Stomach (tissue), 9 donors: Measurements from ENCODE around the gene MRAS. TPM values are rescaled to one million over a fixed set of nuclear protein-coding genes. Genes with fewer than 3 reads are reported as not detected.

Experiments
- DNase-seq, 2 donors: peaks; one replicate each; pipeline versions ENCODE4 v3.0.0 to v3.0.0-alpha.2; 2013 to 2019
- H3K27ac ChIP-seq, 5 donors: fragments of 200-600 bp in 4 of 5; sonication (generic) in 4 of 5; one replicate each; pipeline ENCODE4 v1.5.1; 2013 to 2019; ENCODE audit warnings: mild to moderate bottlenecking in 1 of 5, moderate library complexity in 1 of 5
- H3K27me3 ChIP-seq, 3 donors: fragments of 200-600 bp; sonication (generic); one replicate each; pipeline ENCODE4 v1.5.1; 2017 to 2019; ENCODE audit warnings: mixed run types in 1 of 3
- H3K36me3 ChIP-seq, 4 donors: fragments of 200-600 bp; sonication (generic); 1 replicate in 3 of 4; 2 replicates in 1 of 4; pipeline ENCODE4 v1.5.1; 2016 to 2019
- H3K4me1 ChIP-seq, 4 donors: fragments of 200-600 bp; sonication (generic); one replicate each; pipeline ENCODE4 v1.5.1; 2016 to 2019
- H3K4me3 ChIP-seq, 4 donors: fragments of 200-600 bp; sonication (generic) in 3 of 4; one replicate each; pipeline ENCODE4 v1.5.1; 2016 to 2019; ENCODE audit warnings: mild to moderate bottlenecking in 1 of 4
- H3K9me3 ChIP-seq, 4 donors: fragments of 200-600 bp; sonication (generic); one replicate each; pipeline ENCODE4 v1.5.1; 2016 to 2019
- EP300 ChIP-seq: sonication (generic); formaldehyde crosslinking; IDR thresholded peaks from one replicate; pipeline ENCODE4 v1.6.1; 2017; ENCODE audit warnings: antibody characterized with exemption
- POLR2A ChIP-seq, 4 donors: fragments of 450-650 bp; IDR thresholded peaks; one replicate each; pipeline ENCODE4 v1.6.1; 2016; ENCODE audit warnings: antibody characterized with exemption in 4 of 4, control low read depth in 2 of 4, mild to moderate bottlenecking in 1 of 4, moderate library complexity in 1 of 4
- POLR2AphosphoS5 ChIP-seq, 3 donors: sonication (generic); formaldehyde crosslinking; IDR thresholded peaks; one replicate each; pipeline ENCODE4 v1.6.1; 2016; ENCODE audit warnings: antibody characterized with exemption in 3 of 3
- WGBS, 5 donors: extraction: QIAGEN DNeasy Blood & Tissue Kit in 3 of 5; methylation state at CpG; one replicate each; pipeline versions ENCODE4 v1.1.5 to v1.1.7; 2013 to 2018; 5-methylcytosine and 5-hydroxymethylcytosine counted together
- intact Hi-C: fragments of 100-400 bp; cut with DNase I; formaldehyde crosslinking; loops from one replicate; pipeline ENCODE4 v1.15.1; 2023; ENCODE audit warnings: low total_unique reads
- polyA plus RNA-seq, 3 donors: library from polyadenylated mRNA; stranded (reverse); fragments of 200-250 nt; gene quantifications; one replicate each; pipeline ENCODE4 v1.2.3, GENCODE V29; 2013
- total RNA-seq, 5 donors: library from RNA; depleted of rRNA; stranded (reverse); fragments of >200 nt; gene quantifications; one replicate each; pipeline versions ENCODE4 v1.1.0 to v1.2.3, GENCODE V29; 2014 to 2016
- TF ChIP-seq, protein P1 (sequence below), 7 experiments: fragments of 450-650 bp in 4 of 7; fragments of 200-600 bp in 3 of 7; sonication (generic) in 3 of 7; IDR thresholded peaks; one replicate each; pipeline ENCODE4 v1.5.1; 2016 to 2019; ENCODE audit warnings: antibody characterized with exemption in 7 of 7, control low read depth in 2 of 7, mild to moderate bottlenecking in 1 of 7
- donor health status: healthy with polysubstance abuse.
- donor health status: Bipolar disorder and iron deficiency.
- donor health status: healthy.

MRAS gene
- total and polyA plus RNA-seq, 8 donors: 4.4 to 28.0 (median 10.5) TPM

- no peak for DNase-seq
- TF ChIP-seq EP300 (no peak), POLR2A (IDR thresholded peaks at IDR 0.05) (no peak), POLR2AphosphoS5 (IDR thresholded peaks at IDR 0.05) (no peak)
- TF ChIP-seq, protein P1, sequence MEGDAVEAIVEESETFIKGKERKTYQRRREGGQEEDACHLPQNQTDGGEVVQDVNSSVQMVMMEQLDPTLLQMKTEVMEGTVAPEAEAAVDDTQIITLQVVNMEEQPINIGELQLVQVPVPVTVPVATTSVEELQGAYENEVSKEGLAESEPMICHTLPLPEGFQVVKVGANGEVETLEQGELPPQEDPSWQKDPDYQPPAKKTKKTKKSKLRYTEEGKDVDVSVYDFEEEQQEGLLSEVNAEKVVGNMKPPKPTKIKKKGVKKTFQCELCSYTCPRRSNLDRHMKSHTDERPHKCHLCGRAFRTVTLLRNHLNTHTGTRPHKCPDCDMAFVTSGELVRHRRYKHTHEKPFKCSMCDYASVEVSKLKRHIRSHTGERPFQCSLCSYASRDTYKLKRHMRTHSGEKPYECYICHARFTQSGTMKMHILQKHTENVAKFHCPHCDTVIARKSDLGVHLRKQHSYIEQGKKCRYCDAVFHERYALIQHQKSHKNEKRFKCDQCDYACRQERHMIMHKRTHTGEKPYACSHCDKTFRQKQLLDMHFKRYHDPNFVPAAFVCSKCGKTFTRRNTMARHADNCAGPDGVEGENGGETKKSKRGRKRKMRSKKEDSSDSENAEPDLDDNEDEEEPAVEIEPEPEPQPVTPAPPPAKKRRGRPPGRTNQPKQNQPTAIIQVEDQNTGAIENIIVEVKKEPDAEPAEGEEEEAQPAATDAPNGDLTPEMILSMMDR (IDR thresholded peaks at IDR 0.05): no peak
- peaks cover 7 to 38% (median 23%) of the 10 kb centered on the region in 4 donors for H3K4me1 ChIP-seq
- H3K4me3 ChIP-seq: no peak overlapping the region
- intact Hi-C loops: no loop called here
- no peaks in the 10 kb centered on the region for H3K9me3 ChIP-seq
- H3K27me3 ChIP-seq: peaks cover 0 to under 1% (median 0%) of the 10 kb centered on the region in 3 donors
- no peak overlapping the region for H3K27ac ChIP-seq
- H3K36me3 ChIP-seq: peaks cover 0 to 9% (median 5%) of the 10 kb centered on the region in 4 donors
Observed at GRCh38 chr3:138354376-138354775, 6.0 kb downstream of the MRAS start.

GRCh38 chr3:138355071-138355470 is 6.7 kb downstream of the MRAS start:
- no peak overlapping the region for H3K27ac ChIP-seq

GRCh38 chr3:138356730-138357405 is 8.5 kb downstream of the MRAS start:
- Histone ChIP-seq H3K27me3 (no peaks in the 10 kb centered on the region), H3K4me1 (peaks cover 0 to 39% (median 12%) of the 10 kb centered on the region in 4 donors), H3K4me3 (no peak overlapping the region), H3K27ac (peak overlapping the region in 2 of 5 donors; percentile 38 to 43), H3K9me3 (no peaks in the 10 kb centered on the region), H3K36me3 (peaks cover 0 to 9% (median 5%) of the 10 kb centered on the region in 4 donors)
- intact Hi-C loops: no loop called here
- peak in 1 of 2 donors; percentile 17 for DNase-seq
- 32 to 54% (median 47%) methylated on average over 7 of the region's 7 CpGs for WGBS, 5 donors
- TF ChIP-seq POLR2A (IDR thresholded peaks at IDR 0.05) (no peak), POLR2AphosphoS5 (IDR thresholded peaks at IDR 0.05) (no peak)
- TF ChIP-seq, protein P1 (IDR thresholded peaks at IDR 0.05): no peak

More at GRCh38 chr3:138355071-138355470, 6.7 kb downstream of the MRAS start:
- intact Hi-C loops: no loop called here
- Histone ChIP-seq H3K4me3 (no peak overlapping the region), H3K36me3 (peaks cover 0 to 9% (median 5%) of the 10 kb centered on the region in 4 donors), H3K4me1 (peaks cover 6 to 38% (median 19%) of the 10 kb centered on the region in 4 donors), H3K9me3 (no peaks in the 10 kb centered on the region), H3K27me3 (no peaks in the 10 kb centered on the region)
- no peak for DNase-seq
- no peak for TF ChIP-seq POLR2AphosphoS5 (IDR thresholded peaks at IDR 0.05)
- TF ChIP-seq EP300: no peak
- TF ChIP-seq, protein P1 (IDR thresholded peaks at IDR 0.05): no peak
- TF ChIP-seq POLR2A (IDR thresholded peaks at IDR 0.05): no peak
- 78 to 88% (median 87%) methylated on average over 3 of the region's 3 CpGs for WGBS, 5 donors

DNA sequence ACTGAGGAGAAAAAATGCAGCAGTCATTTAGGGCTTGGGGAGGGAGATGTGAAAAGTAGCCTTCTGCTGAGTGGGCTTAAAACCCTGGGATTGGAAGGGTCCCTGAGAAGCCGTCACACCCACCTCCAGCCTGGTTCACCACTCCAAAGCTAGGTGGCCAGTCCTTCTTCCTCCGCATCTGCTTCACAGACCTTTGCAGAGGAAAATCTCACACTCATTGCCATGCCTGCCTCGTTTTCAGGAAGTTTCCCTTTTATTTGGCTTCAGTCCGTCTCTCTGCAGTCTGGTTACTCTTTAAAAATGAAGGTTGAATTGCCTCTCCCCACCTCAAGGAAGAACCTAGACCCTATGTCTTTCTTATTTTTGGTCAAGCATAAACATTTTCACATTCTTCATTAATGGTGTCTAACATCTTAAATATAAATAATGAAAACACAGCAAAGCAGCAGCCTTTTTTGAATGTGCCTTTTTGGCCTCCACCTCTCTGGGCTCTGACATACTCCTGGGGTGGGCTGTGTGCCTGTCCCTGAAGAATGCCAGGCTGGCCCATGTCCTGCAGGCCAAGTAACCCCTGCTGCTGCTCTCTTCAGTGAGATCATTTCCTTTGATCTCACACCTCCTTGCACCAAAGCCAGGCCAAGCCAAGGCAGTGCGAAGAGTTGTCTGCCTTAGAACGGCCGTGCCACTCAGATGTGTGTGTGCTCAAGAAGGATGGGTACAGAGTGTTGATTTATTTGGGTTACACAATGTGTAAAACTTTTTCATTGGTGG is 11.0 kb downstream of the MRAS start:
- peaks cover 0 to 9% (median 5%) of the 10 kb centered on the region in 4 donors for H3K36me3 ChIP-seq
- no peak for DNase-seq
- peak overlapping the region in 1 of 5 donors; percentile 8 for H3K27ac ChIP-seq
- intact Hi-C loops: no loop called here
- peaks cover 0 to 39% (median 11%) of the 10 kb centered on the region in 4 donors for H3K4me1 ChIP-seq
- TF ChIP-seq, protein P1 (IDR thresholded peaks at IDR 0.05): no peak
- TF ChIP-seq EP300: no peak
- no peak for TF ChIP-seq POLR2AphosphoS5 (IDR thresholded peaks at IDR 0.05)
- no peak for TF ChIP-seq POLR2A (IDR thresholded peaks at IDR 0.05)
- 65 to 77% (median 76%) methylated on average over 7 of the region's 7 CpGs for WGBS, 5 donors
- no peaks in the 10 kb centered on the region for H3K9me3 ChIP-seq
- no peaks in the 10 kb centered on the region for H3K27me3 ChIP-seq
- no peak overlapping the region for H3K4me3 ChIP-seq
